Spleen (tissue), 11 donors: Measurements from ENCODE around the gene RAD51B. TPM values are rescaled to one million over a fixed set of nuclear protein-coding genes. Genes with fewer than 3 reads are reported as not detected.

Experiments
- DNase-seq: peaks from one replicate; pipeline ENCODE4 v3.0.0-alpha.2; 2020
- H3K27ac ChIP-seq, 8 donors: fragments of 200-600 bp; sonication (generic) in 7 of 8; 1 replicate in 4 of 8; 2 replicates in 4 of 8; pipeline versions ENCODE4 v1.5.0 to v1.8.0; 2016 to 2021; ENCODE audit warnings: inconsistent platforms in 4 of 8, mild to moderate bottlenecking in 4 of 8, moderate library complexity in 1 of 8
- H3K27me3 ChIP-seq, 7 donors: fragments of 200-600 bp; sonication (generic) in 6 of 7; replicated peaks in 1 of 7; 1 replicate in 4 of 7; 2 replicates in 3 of 7; pipeline versions ENCODE4 v1.5.0 to v1.8.0; 2016 to 2021; ENCODE audit warnings: inconsistent platforms in 3 of 7, mild to moderate bottlenecking in 1 of 7
- H3K36me3 ChIP-seq, 6 donors: fragments of 200-600 bp; sonication (generic) in 5 of 6; 1 replicate in 4 of 6; 2 replicates in 2 of 6; pipeline versions ENCODE4 v1.5.0 to v1.8.0; 2016 to 2021; ENCODE audit warnings: inconsistent platforms in 2 of 6
- H3K4me1 ChIP-seq, 6 donors: fragments of 200-600 bp; sonication (generic) in 5 of 6; 1 replicate in 3 of 6; 2 replicates in 3 of 6; pipeline versions ENCODE4 v1.5.0 to v1.8.0; 2016 to 2021; ENCODE audit warnings: inconsistent platforms in 3 of 6
- H3K4me3 ChIP-seq, 8 donors: fragments of 200-600 bp; sonication (generic) in 7 of 8; 1 replicate in 4 of 8; 2 replicates in 4 of 8; pipeline versions ENCODE4 v1.5.0 to v1.8.0; 2016 to 2021; ENCODE audit warnings: inconsistent platforms in 4 of 8, mild to moderate bottlenecking in 4 of 8, moderate library complexity in 2 of 8
- H3K9me3 ChIP-seq, 8 donors: fragments of 200-600 bp; sonication (generic) in 7 of 8; 1 replicate in 4 of 8; 2 replicates in 4 of 8; pipeline versions ENCODE4 v1.5.0 to v1.8.0; 2016 to 2021; ENCODE audit warnings: inconsistent platforms in 4 of 8
- POLR2A ChIP-seq, 3 donors: fragments of 450-650 bp; IDR thresholded peaks; one replicate each; pipeline ENCODE4 v1.5.1; 2017; ENCODE audit warnings: antibody characterized with exemption in 3 of 3, mild to moderate bottlenecking in 1 of 3
- POLR2AphosphoS5 ChIP-seq, 3 donors: sonication (generic); formaldehyde crosslinking; IDR thresholded peaks; one replicate each; pipeline ENCODE4 v1.5.1; 2017; ENCODE audit warnings: antibody characterized with exemption in 3 of 3
- WGBS, 5 donors: extraction: QIAGEN DNeasy Blood & Tissue Kit in 3 of 5; methylation state at CpG; one replicate each; pipeline versions ENCODE4 v1.1.5 to v1.1.7; 2013 to 2018; 5-methylcytosine and 5-hydroxymethylcytosine counted together
- intact Hi-C: fragments of 100-400 bp; cut with DNase I; formaldehyde crosslinking; loops from one replicate; pipeline ENCODE4 v1.15.0; 2023; ENCODE audit warnings: low total_unique reads
- polyA plus RNA-seq, 3 donors: library from polyadenylated mRNA; stranded (reverse); fragments of 200-250 nt; gene quantifications; one replicate each; pipeline ENCODE4 v1.2.1, GENCODE V29; 2013
- total RNA-seq, 7 donors: library from RNA; depleted of rRNA in 3 of 7; stranded (reverse); fragments of >200 nt in 3 of 7; fragmentation: NEBNext Ultra II Directional in 4 of 7; extraction: Animal tissue kit (Norgen Biotek cat#: 25700) in 4 of 7; gene quantifications; one replicate each; pipeline versions ENCODE4 v1.1.0 to v1.2.1, GENCODE V29; 2016 to 2021
- TF ChIP-seq, protein P1 (sequence below), 11 experiments: fragments of 200-600 bp in 7 of 11; fragments of 450-650 bp in 4 of 11; sonication (generic) in 4 of 11; IDR thresholded peaks in 8 of 11; conservative IDR thresholded peaks in 3 of 11; 1 replicate in 7 of 11; 2 replicates in 4 of 11; pipeline versions ENCODE4 v1.4.0 to v1.8.0; 2016 to 2021; ENCODE audit warnings: antibody characterized with exemption in 11 of 11, inconsistent platforms in 4 of 11, mild to moderate bottlenecking in 1 of 11
- donor health status: healthy with polysubstance abuse.
- donor health status: DM: no; HTN: no; CAD: no; lungs with moderate emphysema.
- donor health status: DM: no; HTN: no; CAD: no.
- donor health status: Bipolar disorder and iron deficiency.
- donor health status: healthy.
- donor health status: DM: no; HTN: no; CAD: no.
- donor health status: DM: yes; HTN: yes; CAD: no.

The RAD51B gene
- total and polyA plus RNA-seq, 10 donors = 4.2 to 43.7 (median 29.8) TPM

DNA sequence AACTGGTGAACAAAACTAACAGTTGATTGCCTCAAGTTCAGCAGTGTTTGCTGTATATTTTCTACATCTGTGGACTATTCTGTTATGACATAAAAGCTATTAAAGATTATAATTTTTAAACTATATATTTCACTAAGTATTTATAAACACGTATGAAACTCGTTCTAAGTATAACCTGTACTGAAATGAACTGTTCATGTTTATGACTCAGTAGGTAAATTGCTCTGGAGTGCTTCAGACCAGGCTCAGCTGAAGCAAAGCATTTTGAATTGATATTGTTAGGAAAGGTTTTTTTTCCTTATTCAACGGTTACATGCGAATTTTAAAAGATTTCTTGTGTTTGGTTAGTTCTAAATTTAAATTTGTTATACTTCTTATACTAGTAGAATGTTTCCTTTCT, 151.3 kb downstream of the RAD51B start:
- H3K27me3 ChIP-seq = no peaks in the 10 kb centered on the region
- H3K4me1 ChIP-seq = no peaks in the 10 kb centered on the region
- no peaks in the 10 kb centered on the region for H3K9me3 ChIP-seq
- H3K36me3 ChIP-seq = peaks cover 0 to 13% (median 0%) of the 10 kb centered on the region in 6 donors
- no peak overlapping the region for H3K27ac ChIP-seq
- whole genome bisulfite sequencing, 5 donors = 87 to 96% (median 93%) methylated on average over 4 of the region's 4 CpGs
- DNase-seq = no peak
- no peak overlapping the region for H3K4me3 ChIP-seq
- intact Hi-C loops = no loop called here
- TF ChIP-seq, protein P1, sequence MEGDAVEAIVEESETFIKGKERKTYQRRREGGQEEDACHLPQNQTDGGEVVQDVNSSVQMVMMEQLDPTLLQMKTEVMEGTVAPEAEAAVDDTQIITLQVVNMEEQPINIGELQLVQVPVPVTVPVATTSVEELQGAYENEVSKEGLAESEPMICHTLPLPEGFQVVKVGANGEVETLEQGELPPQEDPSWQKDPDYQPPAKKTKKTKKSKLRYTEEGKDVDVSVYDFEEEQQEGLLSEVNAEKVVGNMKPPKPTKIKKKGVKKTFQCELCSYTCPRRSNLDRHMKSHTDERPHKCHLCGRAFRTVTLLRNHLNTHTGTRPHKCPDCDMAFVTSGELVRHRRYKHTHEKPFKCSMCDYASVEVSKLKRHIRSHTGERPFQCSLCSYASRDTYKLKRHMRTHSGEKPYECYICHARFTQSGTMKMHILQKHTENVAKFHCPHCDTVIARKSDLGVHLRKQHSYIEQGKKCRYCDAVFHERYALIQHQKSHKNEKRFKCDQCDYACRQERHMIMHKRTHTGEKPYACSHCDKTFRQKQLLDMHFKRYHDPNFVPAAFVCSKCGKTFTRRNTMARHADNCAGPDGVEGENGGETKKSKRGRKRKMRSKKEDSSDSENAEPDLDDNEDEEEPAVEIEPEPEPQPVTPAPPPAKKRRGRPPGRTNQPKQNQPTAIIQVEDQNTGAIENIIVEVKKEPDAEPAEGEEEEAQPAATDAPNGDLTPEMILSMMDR (IDR thresholded peaks at IDR 0.05 in 8 of 11, conservative IDR thresholded peaks at IDR 0.05 in 3 of 11) = no peak
- TF ChIP-seq POLR2AphosphoS5 (IDR thresholded peaks at IDR 0.05) (no peak), POLR2A (IDR thresholded peaks at IDR 0.05) (no peak)

DNA sequence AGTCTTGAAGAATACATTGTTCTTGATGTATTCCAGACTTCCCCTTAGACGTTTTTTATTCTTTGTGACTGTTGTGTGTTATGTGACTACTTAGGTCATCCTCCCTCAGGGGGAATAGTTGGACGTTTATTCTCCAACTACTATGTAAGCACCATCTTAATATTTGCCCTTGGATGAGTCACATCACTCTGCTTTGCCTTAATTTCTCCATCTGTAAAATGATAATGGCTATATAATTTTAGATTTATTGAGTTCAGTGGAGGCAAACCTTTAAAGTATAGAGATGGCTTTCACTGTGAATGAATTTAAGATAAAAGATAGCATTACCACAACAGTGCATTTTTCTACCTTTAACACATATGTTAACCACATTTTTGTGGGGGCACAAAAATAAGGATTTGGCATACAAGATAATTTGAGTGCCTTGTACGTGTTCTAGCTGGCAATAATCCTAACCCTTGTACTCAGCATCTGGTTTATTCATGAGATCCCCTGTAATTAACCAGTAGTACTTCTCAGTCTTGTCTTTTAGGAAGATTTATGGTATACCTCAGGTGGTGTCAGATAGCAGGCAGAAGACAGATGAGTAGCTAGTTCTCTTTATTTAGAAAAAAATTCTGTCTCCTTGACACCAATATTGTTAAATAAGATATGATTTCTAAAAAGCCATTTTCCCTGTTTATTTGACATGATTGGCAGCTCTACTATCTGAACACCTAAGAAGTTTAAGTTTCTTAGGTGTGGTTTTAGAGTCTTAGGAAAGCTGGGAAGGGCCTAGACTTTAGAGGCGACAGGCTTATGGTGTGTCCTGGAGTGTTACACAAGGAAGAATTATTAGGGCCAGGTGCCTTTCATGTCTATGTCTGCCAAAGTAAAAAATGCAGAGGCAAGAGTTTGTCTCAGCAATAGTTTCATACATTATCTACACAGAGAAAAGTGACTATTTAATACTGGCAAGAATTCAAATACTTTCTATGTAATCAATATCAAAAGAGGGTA, 152.3 kb downstream of the RAD51B start:
- Histone ChIP-seq H3K27ac (no peak overlapping the region), H3K36me3 (peaks cover 0 to 10% (median 0%) of the 10 kb centered on the region in 6 donors), H3K27me3 (no peaks in the 10 kb centered on the region), H3K4me1 (no peaks in the 10 kb centered on the region), H3K4me3 (no peak overlapping the region), H3K9me3 (no peaks in the 10 kb centered on the region)
- no peak for DNase-seq
- TF ChIP-seq POLR2A (IDR thresholded peaks at IDR 0.05) (no peak), POLR2AphosphoS5 (IDR thresholded peaks at IDR 0.05) (no peak)
- TF ChIP-seq, protein P1 (IDR thresholded peaks at IDR 0.05 in 8 of 11, conservative IDR thresholded peaks at IDR 0.05 in 3 of 11) = no peak
- intact Hi-C loops = no loop called here
- 74 to 83% (median 80%) methylated on average over 4 of the region's 4 CpGs for WGBS, 5 donors

DNA sequence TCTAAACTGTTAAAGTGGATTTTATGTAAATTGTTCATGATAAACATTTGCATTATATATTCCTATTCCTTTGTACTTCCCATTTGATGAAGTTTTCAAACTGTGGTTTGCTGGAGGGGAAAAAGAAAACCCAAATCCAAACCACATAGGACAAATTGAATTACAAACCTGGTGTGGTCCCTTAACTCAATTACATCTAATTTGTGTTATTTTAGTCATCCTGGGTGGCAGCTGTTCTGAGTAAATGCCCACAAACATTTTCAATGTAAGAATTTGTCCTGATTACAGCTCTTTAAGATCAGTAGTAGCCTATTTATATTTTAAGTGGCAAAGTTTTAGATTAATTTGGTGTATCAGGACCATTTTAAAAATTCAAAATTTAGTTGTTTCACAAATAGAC, 153.9 kb downstream of the RAD51B start:
- intact Hi-C loops = no loop called here

DNA sequence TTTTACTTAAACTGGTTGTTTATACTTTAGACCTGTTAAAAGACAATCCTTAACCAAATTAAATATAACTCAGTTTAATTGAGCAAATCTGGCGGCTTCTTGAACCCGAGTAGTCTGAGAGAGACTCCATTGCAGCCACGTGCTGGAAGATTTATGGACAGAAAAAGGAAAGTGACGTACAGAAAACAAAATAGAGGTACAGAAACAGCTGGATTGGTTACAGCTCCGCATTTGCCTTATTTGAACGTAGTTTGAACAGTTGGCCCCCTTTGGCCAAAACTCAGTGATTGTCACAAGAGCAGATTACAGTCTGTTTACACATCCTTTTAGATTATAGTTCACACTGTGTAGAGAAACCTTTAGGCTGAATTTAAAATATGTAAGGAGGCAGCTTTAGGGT, 155.9 kb downstream of the RAD51B start:
- H3K4me3 ChIP-seq = no peak overlapping the region
- no peaks in the 10 kb centered on the region for H3K27me3 ChIP-seq
- no peak overlapping the region for H3K27ac ChIP-seq
- no peaks in the 10 kb centered on the region for H3K4me1 ChIP-seq
- intact Hi-C loops = no loop called here
- WGBS, 5 donors = 95 to 99% (median 96%) methylated on average over 6 of the region's 6 CpGs
- TF ChIP-seq POLR2AphosphoS5 (IDR thresholded peaks at IDR 0.05) = no peak
- TF ChIP-seq, protein P1 (IDR thresholded peaks at IDR 0.05 in 8 of 11, conservative IDR thresholded peaks at IDR 0.05 in 3 of 11) = no peak
- TF ChIP-seq POLR2A (IDR thresholded peaks at IDR 0.05) = no peak
- no peaks in the 10 kb centered on the region for H3K9me3 ChIP-seq
- no peaks in the 10 kb centered on the region for H3K36me3 ChIP-seq
- no peak for DNase-seq

More for the DNA sequence above, 153.9 kb downstream of the RAD51B start:
- no peaks in the 10 kb centered on the region for H3K9me3 ChIP-seq
- no peak overlapping the region for H3K4me3 ChIP-seq
- TF ChIP-seq POLR2A (IDR thresholded peaks at IDR 0.05) (no peak), POLR2AphosphoS5 (IDR thresholded peaks at IDR 0.05) (no peak)
- TF ChIP-seq, protein P1 (IDR thresholded peaks at IDR 0.05 in 8 of 11, conservative IDR thresholded peaks at IDR 0.05 in 3 of 11) = no peak
- no peak for DNase-seq
- H3K36me3 ChIP-seq = no peaks in the 10 kb centered on the region
- no peak overlapping the region for H3K27ac ChIP-seq
- no peaks in the 10 kb centered on the region for H3K27me3 ChIP-seq
- no peaks in the 10 kb centered on the region for H3K4me1 ChIP-seq
